DMS153 treated with DMSO at 0.1 percent for 48 hours (cell line): Measurements from ENCODE around the gene SUSD6.
"Not testable (repeated sequence)": the region's sequence is repeated elsewhere in the genome, so short reads cannot be mapped to it uniquely, and the experiment has no call there.

ENCODE experiments used
- DNase-seq: peaks from one replicate; lab custom pipeline; 2025; ENCODE audit not compliant: unreplicated experiment; lab: John Stamatoyannopoulos, UW

The SUSD6 gene

GRCh38 chr14:69647213-69647612, 35.8 kb downstream of the SUSD6 start:
- no peak for DNase-seq

- DNase-seq, result not testable (repeated sequence)
These were observed 36.2 kb downstream of the SUSD6 start for GRCh38 chr14:69647642-69648041.

- peak; percentile 53 for DNase-seq
These were observed 37.4 kb downstream of the SUSD6 start for GRCh38 chr14:69648480-69649451.

- no peak for DNase-seq
These were observed 39.6 kb downstream of the SUSD6 start for GRCh38 chr14:69650948-69651369.

GRCh38 chr14:69651664-69652063, 40.3 kb downstream of the SUSD6 start:
- no peak for DNase-seq

GRCh38 chr14:69652942-69653684, 41.7 kb downstream of the SUSD6 start:
- no peak for DNase-seq

GRCh38 chr14:69654116-69654515, 42.7 kb downstream of the SUSD6 start:
- DNase-seq, result no peak

GRCh38 chr14:69657950-69658355, 46.6 kb downstream of the SUSD6 start:
- DNase-seq, result peak; percentile 61

- DNase-seq, result no peak
These were observed 47.4 kb downstream of the SUSD6 start for GRCh38 chr14:69658664-69659261.

- DNase-seq, result no peak
These were observed 49.2 kb downstream of the SUSD6 start for GRCh38 chr14:69660344-69661193.

GRCh38 chr14:69661194-69661537, 49.8 kb downstream of the SUSD6 start:
- DNase-seq, result no peak

GRCh38 chr14:69662636-69663299, 51.4 kb downstream of the SUSD6 start:
- DNase-seq, result no peak

- no peak for DNase-seq
These were observed 51.9 kb downstream of the SUSD6 start for GRCh38 chr14:69663300-69663643.

- no peak for DNase-seq
These were observed 52.9 kb downstream of the SUSD6 start for GRCh38 chr14:69664265-69664664.

GRCh38 chr14:69664865-69665526, 53.6 kb downstream of the SUSD6 start:
- DNase-seq, result no peak

GRCh38 chr14:69665631-69666030, 54.2 kb downstream of the SUSD6 start:
- no peak for DNase-seq

GRCh38 chr14:69666112-69666511, 54.7 kb downstream of the SUSD6 start:
- DNase-seq, result no peak

- no peak for DNase-seq
These were observed 55.4 kb downstream of the SUSD6 start for GRCh38 chr14:69666690-69667211.

- DNase-seq, result no peak
These were observed 56.5 kb downstream of the SUSD6 start for GRCh38 chr14:69667938-69668335.

GRCh38 chr14:69669375-69669774, 58.0 kb downstream of the SUSD6 start:
- no peak for DNase-seq
